ENCODE measurements around the gene ACKR4. TPM values are rescaled to one million over a fixed set of nuclear protein-coding genes. Genes with fewer than 3 reads are reported as not detected.
"Not testable (repeated sequence)": the region's sequence is repeated elsewhere in the genome, so short reads cannot be mapped to it uniquely, and the experiment has no call there.

The ACKR4 gene
- total RNA-seq, 1 experiment from 2014 or later = 0.18 TPM

DNA sequence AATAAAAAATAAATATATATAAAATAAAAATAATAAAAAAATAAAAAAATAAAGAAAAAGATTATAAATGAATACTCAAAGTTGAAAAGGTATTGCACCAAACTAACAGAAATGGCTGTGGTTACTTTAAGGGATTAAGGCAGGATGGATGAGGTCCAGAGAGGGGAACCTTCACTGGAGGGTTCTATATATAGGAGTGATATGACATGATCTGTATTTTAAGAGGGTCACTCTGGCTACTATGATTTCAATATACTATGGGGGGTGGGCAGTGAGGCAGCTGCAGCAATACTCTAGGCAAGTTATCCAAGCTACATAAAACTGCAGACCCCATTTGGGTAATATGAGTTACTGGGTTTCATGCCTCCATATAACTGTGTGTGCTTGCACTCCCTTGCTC, 38.0 kb downstream of the ACKR4 start:
- Histone ChIP-seq H3K36me3 (peaks cover 7% of the 10 kb centered on the region; the same call in 1 of the 2 replicates), H3K27me3 (replicated peaks) (no peaks in the 10 kb centered on the region), H3K27ac (no peak overlapping the region), H3K9me3 (replicated peaks) (no peaks in the 10 kb centered on the region), H3K4me3 (no peak overlapping the region), H3K4me1 (replicated peaks) (peaks cover 33% of the 10 kb centered on the region)
- no peak for DNase-seq (ENCODE audit: low read depth in 1 of 2, low spot score in 2 of 2)

DNA sequence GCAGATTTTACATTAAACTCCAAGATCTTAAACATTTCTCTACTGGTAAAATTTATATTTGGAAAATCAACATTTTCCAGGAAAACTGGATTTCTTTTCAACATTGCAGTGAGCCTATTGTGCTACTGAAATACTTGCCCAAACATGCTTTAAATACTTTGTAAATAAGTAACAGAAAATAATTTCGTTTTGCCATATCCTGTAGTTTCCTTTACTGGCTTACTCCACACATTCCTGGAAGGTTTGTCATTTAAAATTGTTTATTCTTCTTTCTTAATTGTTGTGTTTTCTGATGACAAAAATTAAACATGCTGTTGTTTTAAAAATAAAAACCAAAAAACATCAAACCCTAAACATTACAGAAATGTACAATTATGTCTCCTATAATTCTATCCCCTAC, 40.5 kb downstream of the ACKR4 start:
- H3K4me1 ChIP-seq (replicated peaks) = peaks cover 30% of the 10 kb centered on the region
- DNase-seq (ENCODE audit: low read depth in 1 of 2, low spot score in 2 of 2) = peak in 1 of 2 experiments; percentile 71
- peak overlapping the region; percentile 91 for H3K27ac ChIP-seq
- peaks cover 7% of the 10 kb centered on the region; the same call in 1 of the 2 replicates for H3K36me3 ChIP-seq
- no peak overlapping the region for H3K4me3 ChIP-seq
- no peaks in the 10 kb centered on the region for H3K27me3 ChIP-seq (replicated peaks)
- H3K9me3 ChIP-seq (replicated peaks) = no peaks in the 10 kb centered on the region

DNA sequence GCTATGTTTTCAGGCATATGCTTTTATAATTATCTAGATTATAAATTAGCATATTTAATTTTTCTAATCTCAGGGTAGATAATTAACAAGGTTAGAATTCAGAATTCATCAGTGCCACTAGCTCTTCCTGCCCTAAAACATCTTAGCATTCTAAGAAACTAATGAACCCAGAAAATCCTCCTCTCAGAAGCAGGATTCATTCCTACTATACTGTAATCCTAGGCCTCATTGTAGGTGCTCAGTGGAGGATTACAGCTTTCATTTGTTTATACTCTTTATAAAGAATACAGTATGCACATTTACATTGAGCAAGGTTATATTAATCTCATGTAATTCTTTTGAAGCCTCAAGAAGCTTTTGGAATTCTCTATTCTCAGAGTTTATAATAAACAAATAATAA, 41.6 kb downstream of the ACKR4 start:
- Histone ChIP-seq H3K27me3 (replicated peaks) (no peaks in the 10 kb centered on the region), H3K9me3 (replicated peaks) (no peaks in the 10 kb centered on the region), H3K36me3 (peaks cover 7% of the 10 kb centered on the region; the same call in 1 of the 2 replicates), H3K27ac (no peak overlapping the region), H3K4me1 (replicated peaks) (peaks cover 30% of the 10 kb centered on the region), H3K4me3 (no peak overlapping the region)
- no peak for DNase-seq (ENCODE audit: low read depth in 1 of 2, low spot score in 2 of 2)

DNA sequence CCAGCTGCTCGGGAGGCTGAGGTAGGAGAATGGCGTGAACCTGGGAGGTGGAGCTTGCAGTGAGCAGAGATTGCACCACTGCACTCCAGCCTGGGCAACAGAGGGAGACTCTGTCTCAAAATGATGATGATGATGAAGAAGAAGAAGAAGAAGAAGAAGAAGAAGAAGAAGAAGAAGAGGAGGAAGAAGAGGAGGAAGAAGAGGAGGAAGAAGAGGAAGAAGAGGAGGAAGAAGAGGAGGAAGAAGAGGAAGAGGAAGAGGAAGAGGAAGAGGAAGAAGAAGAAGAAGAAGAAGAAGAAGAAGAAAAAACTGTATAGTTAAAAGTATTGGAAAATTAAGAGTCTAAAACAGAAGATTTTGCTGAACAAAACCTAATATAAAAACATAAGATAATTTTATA, 44.4 kb downstream of the ACKR4 start:
- H3K9me3 ChIP-seq (replicated peaks); H3K27me3 ChIP-seq (replicated peaks); DNase-seq (ENCODE audit: low read depth in 1 of 2, low spot score in 2 of 2); H3K36me3 ChIP-seq; H3K27ac ChIP-seq; H3K4me3 ChIP-seq: not testable (repeated sequence)
- H3K4me1 ChIP-seq (replicated peaks) = peaks cover 32% of the 10 kb centered on the region

DNA sequence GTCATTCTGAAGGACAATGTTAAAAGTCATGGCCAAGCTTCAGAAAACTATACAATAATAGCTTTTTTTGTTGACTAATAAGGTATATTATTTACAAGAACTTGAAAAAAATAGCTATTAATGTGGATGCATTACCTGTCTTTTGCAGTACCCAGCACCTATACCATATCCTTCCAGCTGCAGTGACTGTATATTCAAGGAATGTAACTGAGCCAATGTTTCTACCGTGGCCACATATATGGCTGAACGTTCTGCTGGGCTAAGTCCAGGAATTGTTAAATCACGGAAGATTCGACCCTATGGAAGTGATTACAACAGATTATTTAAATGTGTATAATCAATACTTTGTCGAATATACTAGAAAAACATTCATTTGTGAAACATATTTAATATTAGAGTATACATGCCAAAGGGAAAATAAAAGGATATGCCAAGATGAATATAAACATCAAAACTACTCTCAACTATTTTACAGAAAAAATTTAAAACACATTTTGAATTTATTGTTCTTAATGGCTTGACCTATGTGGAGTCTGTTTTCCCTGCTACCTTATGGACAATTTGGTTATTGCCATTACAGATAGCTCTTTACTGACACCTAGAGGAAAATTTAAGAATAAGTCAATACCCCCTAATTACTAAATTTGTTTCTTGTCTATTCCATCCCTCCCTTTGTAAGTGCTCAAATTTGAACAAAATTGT, 44.9 kb downstream of the ACKR4 start:
- H3K27ac ChIP-seq = no peak overlapping the region
- peak in 1 of 2 experiments; percentile 25 for DNase-seq (ENCODE audit: low read depth in 1 of 2, low spot score in 2 of 2)
- peaks cover 26% of the 10 kb centered on the region for H3K4me1 ChIP-seq (replicated peaks)
- H3K27me3 ChIP-seq (replicated peaks) = no peaks in the 10 kb centered on the region
- no peaks in the 10 kb centered on the region; the same call in 1 of the 2 replicates for H3K36me3 ChIP-seq
- no peaks in the 10 kb centered on the region for H3K9me3 ChIP-seq (replicated peaks)
- no peak overlapping the region for H3K4me3 ChIP-seq

DNA sequence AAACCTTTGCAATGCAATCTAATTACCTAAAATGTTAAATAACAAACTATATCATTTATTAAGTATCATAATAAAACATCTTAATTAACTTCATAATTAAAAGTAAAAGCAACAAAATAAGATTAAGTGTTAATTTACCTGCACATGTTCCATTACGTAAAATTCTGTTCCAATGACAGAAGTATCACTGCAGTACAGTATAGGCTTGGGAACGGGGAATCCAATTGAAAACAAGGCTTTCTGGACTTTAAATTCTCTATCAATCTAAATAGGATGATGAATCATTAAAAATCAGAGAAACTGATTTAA, 45.4 kb downstream of the ACKR4 start:
- no peak for DNase-seq (ENCODE audit: low read depth in 1 of 2, low spot score in 2 of 2)
- Histone ChIP-seq H3K4me1 (replicated peaks) (peaks cover 21% of the 10 kb centered on the region), H3K27me3 (replicated peaks) (no peaks in the 10 kb centered on the region), H3K9me3 (replicated peaks) (no peaks in the 10 kb centered on the region), H3K27ac (no peak overlapping the region), H3K36me3 (no peaks in the 10 kb centered on the region; the same call in 1 of the 2 replicates), H3K4me3 (no peak overlapping the region)

DNA sequence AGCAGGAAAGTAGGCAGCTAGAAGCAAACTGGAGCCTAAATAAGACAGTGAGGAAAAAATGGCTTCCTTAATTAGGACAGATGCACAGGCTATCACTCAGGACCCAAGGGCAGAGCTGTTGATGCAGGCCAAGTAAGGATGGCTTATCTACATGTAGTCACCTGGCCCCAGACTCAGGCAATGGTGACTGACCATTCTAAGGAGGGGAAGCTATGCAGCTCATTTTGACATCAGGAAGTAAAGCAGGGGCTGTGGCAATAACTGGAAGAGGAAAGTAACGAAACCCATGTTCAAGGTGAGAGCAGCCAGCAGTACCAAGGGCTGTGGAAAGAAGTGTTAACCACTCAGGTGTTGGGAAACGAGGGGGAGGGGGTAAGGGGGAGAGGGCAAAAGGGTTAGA, 46.3 kb downstream of the ACKR4 start:
- peaks cover 14% of the 10 kb centered on the region for H3K4me1 ChIP-seq (replicated peaks)
- H3K9me3 ChIP-seq (replicated peaks) = no peaks in the 10 kb centered on the region
- H3K27me3 ChIP-seq (replicated peaks) = no peaks in the 10 kb centered on the region
- no peak for DNase-seq (ENCODE audit: low read depth in 1 of 2, low spot score in 2 of 2)
- no peak overlapping the region for H3K27ac ChIP-seq
- no peak overlapping the region for H3K4me3 ChIP-seq
- no peaks in the 10 kb centered on the region; the same call in 1 of the 2 replicates for H3K36me3 ChIP-seq

DNA sequence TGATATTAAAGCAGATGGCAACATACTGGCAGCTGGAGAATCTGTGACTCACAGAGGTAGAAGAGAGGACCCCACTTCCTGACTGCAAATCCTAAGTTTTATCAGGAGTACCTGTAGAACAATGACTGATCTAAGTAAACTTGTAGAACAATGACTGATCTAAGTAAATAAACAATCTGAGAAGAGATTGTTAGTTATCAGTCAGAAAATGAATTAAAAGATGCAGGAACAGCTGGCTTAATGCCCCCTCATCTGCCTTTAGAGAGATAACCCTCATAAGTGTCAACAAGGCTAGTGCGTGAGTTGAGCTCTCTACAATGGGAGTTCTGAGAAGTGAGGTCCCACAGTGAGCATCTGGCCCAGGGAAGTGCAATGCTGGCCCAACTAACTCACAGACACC, 48.0 kb downstream of the ACKR4 start:
- no peaks in the 10 kb centered on the region for H3K27me3 ChIP-seq (replicated peaks)
- H3K27ac ChIP-seq = no peak overlapping the region
- no peak overlapping the region for H3K4me3 ChIP-seq
- no peaks in the 10 kb centered on the region for H3K36me3 ChIP-seq
- H3K4me1 ChIP-seq (replicated peaks) = 0 out of 2 replicates have a peak, but pooled peaks cover 3% of the 10 kb centered on the region
- DNase-seq (ENCODE audit: low read depth in 1 of 2, low spot score in 2 of 2) = no peak
- no peaks in the 10 kb centered on the region for H3K9me3 ChIP-seq (replicated peaks)

GRCh38 chr3:132650153-132650552, 53.1 kb downstream of the ACKR4 start:
- Histone ChIP-seq H3K9me3 (replicated peaks) (no peaks in the 10 kb centered on the region), H3K36me3 (no peaks in the 10 kb centered on the region), H3K27me3 (replicated peaks) (no peaks in the 10 kb centered on the region), H3K4me1 (replicated peaks) (0 out of 2 replicates have a peak, but pooled peaks cover under 1% of the 10 kb centered on the region), H3K27ac (no peak overlapping the region), H3K4me3 (no peak overlapping the region)
- DNase-seq (ENCODE audit: low read depth in 1 of 2, low spot score in 2 of 2) = no peak

Other genes with a start within 250 kb of the ACKR4 start
- 28.2 and 43.2 TPM in 2 replicates for gene DNAJC13, start 179.8 kb upstream of the ACKR4 start, total RNA-seq (2014; rRNA removed; shearing (Covaris generic))
- gene ACAD11, start 62.5 kb downstream of the ACKR4 start, total RNA-seq (2014; rRNA removed; shearing (Covaris generic)) = 6.4 and 15.3 TPM in 2 replicates
- gene UBA5, start 63.1 kb downstream of the ACKR4 start, total RNA-seq (2014; rRNA removed; shearing (Covaris generic)) = 45.0 and 58.7 TPM in 2 replicates
- gene NPHP3, start 125.1 kb downstream of the ACKR4 start, total RNA-seq (2014; rRNA removed; shearing (Covaris generic)) = 25.8 and 35.4 TPM in 2 replicates

Data from SJSA1 (cell line).